Measurements from ENCODE around the gene MPHOSPH9. TPM values are rescaled to one million over a fixed set of nuclear protein-coding genes. Genes with fewer than 3 reads are reported as not detected.

The MPHOSPH9 gene
- total RNA-seq, 1 experiment from 2014 or later = 44.9 TPM

GRCh38 chr12:123245678-123246077 is 12.7 kb upstream of the MPHOSPH9 start:
- CTCF ChIA-PET = interaction anchor here (1.1 kb wide), 1 partner anchor 10 kb away, joined by 3 read pairs; no protein-coding TSS in a partner anchor
- RAD21 ChIA-PET (ENCODE audit: low non-redundant PET in 1 of 2, low total read pairs in 2 of 2, uncharacterized antibody in 2 of 2, unreplicated experiment in 2 of 2) = no interaction called here
- no peaks in the 10 kb centered on the region for H3K27me3 ChIP-seq (ENCODE audit: insufficient read depth, low read length)
- ATAC-seq = no peak
- no peak overlapping the region for H3K4me2 ChIP-seq (ENCODE audit: low read length)
- no peak overlapping the region for H3K4me3 ChIP-seq (replicated peaks in 1 of 2; ENCODE audit: low read depth in 1 of 2, low read length in 2 of 2)
- peaks cover 67% of the 10 kb centered on the region for H3K79me2 ChIP-seq (ENCODE audit: insufficient read depth, low read length)
- no peaks in the 10 kb centered on the region for H4K20me1 ChIP-seq (ENCODE audit: insufficient read depth)
- no peaks in the 10 kb centered on the region for H3K9me3 ChIP-seq (ENCODE audit: control insufficient read depth in 1 of 2, insufficient read depth in 1 of 2, low read depth in 1 of 2, low read length in 2 of 2)
- no peaks in the 10 kb centered on the region for H3K36me3 ChIP-seq (ENCODE audit: control insufficient read depth in 1 of 2, insufficient read depth in 2 of 2, low read length in 2 of 2)
- no TSS peak for BruUV-seq (replicated peaks)
- H2AFZ ChIP-seq (ENCODE audit: low read depth, low read length, poor library complexity, severe bottlenecking) = no peak overlapping the region
- POLR2A ChIA-PET = interaction anchor here (1.0 kb wide), 1 partner anchor 12 kb away, joined by 3 read pairs; the partner anchor contains the start of genes MPHOSPH9 and MTRFR
- intact Hi-C loops (cut with micrococcal nuclease) = no loop called here
- no peak for TF ChIP-seq POLR2AphosphoS5 (IDR thresholded peaks at IDR 0.05; ENCODE audit: low read depth, low read length)
- no peak for TF ChIP-seq POLR2A (IDR thresholded peaks at IDR 0.05; ENCODE audit: borderline replicate concordance, extremely low read depth, insufficient read depth, insufficient read length)
- no peak for TF ChIP-seq ZNF274 (IDR thresholded peaks at IDR 0.05; ENCODE audit: low read depth, low read length)
- TF ChIP-seq SP1 (IDR thresholded peaks at IDR 0.05; ENCODE audit: low read depth) = no peak
- TF ChIP-seq ZBTB33 (IDR thresholded peaks at IDR 0.05; ENCODE audit: extremely low read depth, insufficient replicate concordance, low read length) = no peak
- TF ChIP-seq ELF1 (IDR thresholded peaks at IDR 0.05; ENCODE audit: borderline replicate concordance, low read depth) = no peak
- no peak for TF ChIP-seq TCF7L2 (IDR thresholded peaks at IDR 0.05; ENCODE audit: borderline replicate concordance, extremely low read depth, insufficient read depth, insufficient read length)
- TF ChIP-seq EGR1 (IDR thresholded peaks at IDR 0.05; ENCODE audit: low read depth) = no peak
- TF ChIP-seq SRF (IDR thresholded peaks at IDR 0.05; ENCODE audit: low read depth) = no peak
- DNase-seq (ENCODE audit: low read depth, low spot score) = no peak
- peaks cover 6 to 15% of the 10 kb centered on the region in 2 experiments for H3K4me1 ChIP-seq (ENCODE audit: control insufficient read depth in 1 of 2, insufficient read depth in 2 of 2, low read length in 2 of 2)
- H3K9ac ChIP-seq (ENCODE audit: low read length) = no peak overlapping the region
- no peaks in the 10 kb centered on the region for H3K9me2 ChIP-seq (ENCODE audit: insufficient read depth)
- no peak overlapping the region for H3K27ac ChIP-seq (ENCODE audit: low read depth, low read length)

Measured in HCT116 (cell line).